Skeletal muscle tissue (tissue), 4 donors: Measurements from ENCODE around the gene RAB3IL1. TPM values are rescaled to one million over a fixed set of nuclear protein-coding genes. Genes with fewer than 3 reads are reported as not detected.

ENCODE experiments used
- H3K27ac ChIP-seq: one replicate; pipeline ENCODE4 v1.7.0; 2013; ENCODE audit warnings: mild to moderate bottlenecking, low read depth, low read length, inconsistent platforms
- H3K27me3 ChIP-seq, 3 donors: one replicate each; pipeline ENCODE4 v1.7.0; 2013; ENCODE audit warnings: low read length in 3 of 3; ENCODE audit not compliant: control insufficient read depth in 3 of 3, insufficient read depth in 3 of 3
- H3K36me3 ChIP-seq, 3 donors: one replicate each; pipeline ENCODE4 v1.7.0; 2013; ENCODE audit warnings: low read length in 3 of 3; ENCODE audit not compliant: control insufficient read depth in 3 of 3, insufficient read depth in 3 of 3
- H3K4me1 ChIP-seq, 3 donors: one replicate each; pipeline ENCODE4 v1.7.0; 2013; ENCODE audit warnings: low read length in 3 of 3, mild to moderate bottlenecking in 3 of 3; ENCODE audit not compliant: control insufficient read depth in 3 of 3, insufficient read depth in 3 of 3
- H3K4me3 ChIP-seq, 3 donors: one replicate each; pipeline ENCODE4 v1.7.0; 2013; ENCODE audit warnings: low read length in 3 of 3
- H3K9ac ChIP-seq, 3 donors: one replicate each; pipeline ENCODE4 v1.7.0; 2013; ENCODE audit warnings: low read length in 3 of 3, mild to moderate bottlenecking in 3 of 3, moderate library complexity in 2 of 3, low read depth in 1 of 3
- H3K9me3 ChIP-seq, 3 donors: one replicate each; pipeline ENCODE4 v1.7.0; 2013; ENCODE audit warnings: low read length in 3 of 3; ENCODE audit not compliant: control insufficient read depth in 3 of 3
- total RNA-seq: library from RNA; depleted of rRNA; stranded (reverse); fragments of >200 nt; gene quantifications from one replicate; pipeline ENCODE4 v1.2.3, GENCODE V29; 2014
- donor health status: Osteomylitis.

RAB3IL1 gene
- total RNA-seq, 1 donor from 2014 or later: 9.4 TPM

- H3K4me3 ChIP-seq: no peak overlapping the region
- H3K36me3 ChIP-seq: no peaks in the 10 kb centered on the region
- H3K4me1 ChIP-seq: peaks cover 38 to 41% (median 39%) of the 10 kb centered on the region in 3 donors
- H3K9ac ChIP-seq: peak overlapping the region in 1 of 3 donors; percentile 8
- H3K9me3 ChIP-seq: no peaks in the 10 kb centered on the region
- H3K27ac ChIP-seq: no peak overlapping the region
- peaks cover 1 to 7% (median 6%) of the 10 kb centered on the region in 3 donors for H3K27me3 ChIP-seq
Measured at GRCh38 chr11:61912991-61913698, 4.2 kb downstream of the RAB3IL1 start.

- Histone ChIP-seq H3K9ac (no peak overlapping the region), H3K9me3 (no peaks in the 10 kb centered on the region), H3K4me3 (no peak overlapping the region), H3K27me3 (peaks cover 0 to under 1% (median 0%) of the 10 kb centered on the region in 3 donors), H3K27ac (no peak overlapping the region), H3K4me1 (peaks cover 32 to 37% (median 35%) of the 10 kb centered on the region in 3 donors), H3K36me3 (no peaks in the 10 kb centered on the region)
Measured at GRCh38 chr11:61912530-61912898, 4.9 kb downstream of the RAB3IL1 start.

GRCh38 chr11:61911701-61912529 is 5.5 kb downstream of the RAB3IL1 start:
- H3K36me3 ChIP-seq: no peaks in the 10 kb centered on the region
- no peak overlapping the region for H3K27ac ChIP-seq
- H3K4me1 ChIP-seq: peaks cover 32 to 37% (median 34%) of the 10 kb centered on the region in 3 donors
- H3K27me3 ChIP-seq: no peaks in the 10 kb centered on the region
- peak overlapping the region in 1 of 3 donors; percentile 43 for H3K9ac ChIP-seq
- no peaks in the 10 kb centered on the region for H3K9me3 ChIP-seq
- no peak overlapping the region for H3K4me3 ChIP-seq

GRCh38 chr11:61911128-61911700 is 6.2 kb downstream of the RAB3IL1 start:
- Histone ChIP-seq H3K9ac (peak overlapping the region in 1 of 3 donors; percentile 43), H3K36me3 (peaks cover 2 to 6% (median 5%) of the 10 kb centered on the region in 3 donors), H3K4me1 (peaks cover 32 to 37% (median 34%) of the 10 kb centered on the region in 3 donors), H3K9me3 (no peaks in the 10 kb centered on the region), H3K4me3 (no peak overlapping the region), H3K27me3 (no peaks in the 10 kb centered on the region), H3K27ac (no peak overlapping the region)

- Histone ChIP-seq H3K27me3 (no peaks in the 10 kb centered on the region), H3K4me3 (no peak overlapping the region), H3K4me1 (peaks cover 32 to 37% (median 34%) of the 10 kb centered on the region in 3 donors), H3K9me3 (no peaks in the 10 kb centered on the region), H3K9ac (no peak overlapping the region), H3K27ac (peak overlapping the region; percentile 1), H3K36me3 (peaks cover 5 to 12% (median 7%) of the 10 kb centered on the region in 3 donors)
Measured at GRCh38 chr11:61910187-61911127, 6.9 kb downstream of the RAB3IL1 start.

GRCh38 chr11:61908730-61909316 is 8.5 kb downstream of the RAB3IL1 start:
- no peak overlapping the region for H3K27ac ChIP-seq
- H3K9ac ChIP-seq: peak overlapping the region in 1 of 3 donors; percentile 16
- no peaks in the 10 kb centered on the region for H3K27me3 ChIP-seq
- no peaks in the 10 kb centered on the region for H3K9me3 ChIP-seq
- peaks cover 32 to 33% (median 32%) of the 10 kb centered on the region in 3 donors for H3K4me1 ChIP-seq
- peak overlapping the region in 1 of 3 donors; percentile 4 for H3K4me3 ChIP-seq
- peaks cover 7 to 18% (median 8%) of the 10 kb centered on the region in 3 donors for H3K36me3 ChIP-seq

GRCh38 chr11:61907871-61908729 is 9.3 kb downstream of the RAB3IL1 start:
- Histone ChIP-seq H3K9me3 (no peaks in the 10 kb centered on the region), H3K36me3 (peaks cover 7 to 20% (median 8%) of the 10 kb centered on the region in 3 donors), H3K27me3 (no peaks in the 10 kb centered on the region), H3K4me3 (peak overlapping the region in 1 of 3 donors; percentile 4), H3K4me1 (peaks cover 28 to 33% (median 30%) of the 10 kb centered on the region in 3 donors), H3K9ac (no peak overlapping the region), H3K27ac (no peak overlapping the region)

GRCh38 chr11:61907282-61907681 is 10.1 kb downstream of the RAB3IL1 start:
- Histone ChIP-seq H3K9me3 (no peaks in the 10 kb centered on the region), H3K4me1 (peaks cover 24 to 31% (median 26%) of the 10 kb centered on the region in 3 donors), H3K36me3 (peaks cover 7 to 20% (median 8%) of the 10 kb centered on the region in 3 donors), H3K9ac (no peak overlapping the region), H3K4me3 (no peak overlapping the region), H3K27me3 (no peaks in the 10 kb centered on the region), H3K27ac (no peak overlapping the region)
